Tibial nerve (tissue), 4 donors: Measurements from ENCODE around the gene GPHA2. TPM values are rescaled to one million over a fixed set of nuclear protein-coding genes. Genes with fewer than 3 reads are reported as not detected.
A peak's percentile ranks its signal among the peaks of the same experiment; 100 is the strongest.

Source experiments
- DNase-seq, 2 donors: peaks; one replicate each; pipeline ENCODE4 v3.0.0-alpha.2; 2019; ENCODE audit warnings: low spot score in 2 of 2
- H3K27ac ChIP-seq, 4 donors: fragments of 200-600 bp; sonication (generic) in 3 of 4; one replicate each; pipeline ENCODE4 v1.5.1; 2017 to 2019; ENCODE audit warnings: mild to moderate bottlenecking in 1 of 4
- H3K27me3 ChIP-seq, 2 donors: fragments of 200-600 bp; sonication (generic) in 1 of 2; one replicate each; pipeline versions ENCODE4 v1.5.1 to v1.6.0; 2017 to 2019
- H3K36me3 ChIP-seq, 3 donors: fragments of 200-600 bp; sonication (generic); one replicate each; pipeline ENCODE4 v1.5.1; 2018 to 2019
- H3K4me1 ChIP-seq, 4 donors: fragments of 200-600 bp; sonication (generic) in 3 of 4; one replicate each; pipeline ENCODE4 v1.5.1; 2017 to 2019
- H3K4me3 ChIP-seq, 4 donors: fragments of 200-600 bp; sonication (generic) in 3 of 4; one replicate each; pipeline ENCODE4 v1.5.1; 2017 to 2019; ENCODE audit warnings: mild to moderate bottlenecking in 1 of 4, moderate library complexity in 1 of 4
- H3K9me3 ChIP-seq, 4 donors: fragments of 200-600 bp; sonication (generic) in 3 of 4; one replicate each; pipeline ENCODE4 v1.5.1; 2017 to 2019
- EP300 ChIP-seq, 2 donors: sonication (generic); formaldehyde crosslinking; IDR thresholded peaks; one replicate each; pipeline ENCODE4 v1.6.1; 2017; ENCODE audit warnings: antibody characterized with exemption in 2 of 2, mild to moderate bottlenecking in 1 of 2
- POLR2A ChIP-seq, 2 donors: fragments of 450-650 bp; IDR thresholded peaks; one replicate each; pipeline ENCODE4 v1.6.1; 2017; ENCODE audit warnings: antibody characterized with exemption in 2 of 2, mild to moderate bottlenecking in 2 of 2, moderate library complexity in 2 of 2
- WGBS, 2 donors: methylation state at CpG; one replicate each; pipeline ENCODE4 v1.1.5; 2018; 5-methylcytosine and 5-hydroxymethylcytosine counted together
- total RNA-seq, 4 donors: library from RNA; depleted of rRNA; stranded (reverse); fragments of >200 nt; gene quantifications; one replicate each; pipeline ENCODE4 v1.1.0, GENCODE V29; 2016
- TF ChIP-seq, protein P1 (sequence below), 5 experiments: fragments of 200-600 bp in 3 of 5; fragments of 450-650 bp in 2 of 5; sonication (generic) in 3 of 5; IDR thresholded peaks; one replicate each; pipeline ENCODE4 v1.5.1; 2016 to 2019; ENCODE audit warnings: antibody characterized with exemption in 5 of 5, mild to moderate bottlenecking in 3 of 5, moderate library complexity in 2 of 5

Gene GPHA2
- total RNA-seq, 4 donors from 2014 or later = not detected

DNA sequence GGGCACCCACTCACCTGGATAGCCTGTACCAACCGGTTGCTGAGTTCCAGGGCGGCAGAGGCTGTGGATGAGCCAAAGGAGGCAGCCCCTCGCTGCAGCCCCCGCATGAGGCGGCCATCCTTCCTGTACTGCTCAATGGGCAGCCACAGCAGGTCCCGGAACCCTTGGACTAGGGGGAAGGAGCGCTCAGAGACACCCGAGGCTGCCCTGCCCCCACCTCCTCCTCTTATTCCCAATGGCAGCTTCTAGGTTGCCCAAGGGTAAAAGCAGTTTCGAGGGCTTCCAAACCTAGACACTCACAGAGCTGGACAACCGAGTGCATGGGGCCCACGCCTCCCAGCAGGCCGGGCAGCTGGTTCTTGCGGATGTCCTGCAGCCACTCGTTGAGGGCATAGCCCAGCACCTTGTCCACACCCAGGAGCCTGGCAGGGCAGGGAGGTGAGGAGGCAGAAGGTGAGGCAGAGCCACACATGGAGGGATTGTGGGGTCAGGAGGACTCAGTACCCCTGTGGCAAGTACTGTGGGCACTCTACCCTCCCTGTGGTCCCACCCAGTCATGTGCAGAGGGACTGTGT, 39.2 kb downstream of the GPHA2 start:
- H3K4me3 ChIP-seq = no peak overlapping the region
- peaks cover 0 to 11% (median 0%) of the 10 kb centered on the region in 4 donors for H3K4me1 ChIP-seq
- no peak for DNase-seq
- no peak overlapping the region for H3K27ac ChIP-seq
- TF ChIP-seq POLR2A (IDR thresholded peaks at IDR 0.05) = no peak
- no peak for TF ChIP-seq EP300 (IDR thresholded peaks at IDR 0.05)
- TF ChIP-seq, protein P1, sequence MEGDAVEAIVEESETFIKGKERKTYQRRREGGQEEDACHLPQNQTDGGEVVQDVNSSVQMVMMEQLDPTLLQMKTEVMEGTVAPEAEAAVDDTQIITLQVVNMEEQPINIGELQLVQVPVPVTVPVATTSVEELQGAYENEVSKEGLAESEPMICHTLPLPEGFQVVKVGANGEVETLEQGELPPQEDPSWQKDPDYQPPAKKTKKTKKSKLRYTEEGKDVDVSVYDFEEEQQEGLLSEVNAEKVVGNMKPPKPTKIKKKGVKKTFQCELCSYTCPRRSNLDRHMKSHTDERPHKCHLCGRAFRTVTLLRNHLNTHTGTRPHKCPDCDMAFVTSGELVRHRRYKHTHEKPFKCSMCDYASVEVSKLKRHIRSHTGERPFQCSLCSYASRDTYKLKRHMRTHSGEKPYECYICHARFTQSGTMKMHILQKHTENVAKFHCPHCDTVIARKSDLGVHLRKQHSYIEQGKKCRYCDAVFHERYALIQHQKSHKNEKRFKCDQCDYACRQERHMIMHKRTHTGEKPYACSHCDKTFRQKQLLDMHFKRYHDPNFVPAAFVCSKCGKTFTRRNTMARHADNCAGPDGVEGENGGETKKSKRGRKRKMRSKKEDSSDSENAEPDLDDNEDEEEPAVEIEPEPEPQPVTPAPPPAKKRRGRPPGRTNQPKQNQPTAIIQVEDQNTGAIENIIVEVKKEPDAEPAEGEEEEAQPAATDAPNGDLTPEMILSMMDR (IDR thresholded peaks at IDR 0.05) = no peak
- H3K36me3 ChIP-seq = peaks cover 0 to 71% (median 6%) of the 10 kb centered on the region in 3 donors
- 84 to 95% methylated on average over 8 to 14 of the region's 14 CpGs for WGBS, 2 donors
- H3K9me3 ChIP-seq = no peaks in the 10 kb centered on the region
- H3K27me3 ChIP-seq = no peaks in the 10 kb centered on the region

DNA sequence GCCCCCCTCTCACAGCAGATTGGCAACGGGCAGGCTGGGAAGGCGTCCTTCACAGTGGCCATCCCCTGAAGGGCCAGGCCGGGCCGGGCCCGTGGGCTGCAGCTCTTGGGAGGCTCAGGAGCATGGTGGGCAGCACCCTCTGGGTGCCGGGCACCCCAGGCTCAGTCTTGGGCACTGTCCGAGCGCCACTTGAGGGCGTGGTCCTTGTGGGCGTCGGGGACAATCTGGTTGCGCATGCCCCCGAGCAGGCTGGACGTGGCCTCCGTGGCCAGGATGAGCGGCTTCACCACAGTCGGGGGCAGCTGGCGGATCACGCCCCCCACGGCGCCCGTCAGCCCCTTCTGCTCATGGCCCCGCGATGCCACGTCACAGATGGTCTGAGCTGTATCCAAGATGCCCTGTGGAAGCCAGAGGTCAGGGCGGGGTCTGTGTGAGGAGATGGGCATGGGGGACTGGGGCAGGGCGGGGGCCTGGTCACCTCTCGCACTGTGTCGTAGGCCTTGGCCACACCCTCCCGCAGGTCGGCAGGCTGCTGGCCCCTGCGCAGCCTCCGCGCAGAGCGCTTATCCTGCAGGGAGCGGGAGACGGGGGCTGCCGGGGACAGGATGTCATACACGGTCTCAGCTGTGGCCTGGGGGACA, 40.8 kb downstream of the GPHA2 start:
- WGBS, 2 donors = 80 to 86% methylated on average over 27 to 36 of the region's 39 CpGs
- Histone ChIP-seq H3K27me3 (no peaks in the 10 kb centered on the region), H3K36me3 (peaks cover 0 to 55% (median 6%) of the 10 kb centered on the region in 3 donors), H3K4me3 (no peak overlapping the region), H3K27ac (peak overlapping the region in 1 of 4 donors; percentile 38), H3K9me3 (no peaks in the 10 kb centered on the region), H3K4me1 (peaks cover 0 to 11% (median 0%) of the 10 kb centered on the region in 4 donors)
- TF ChIP-seq POLR2A (IDR thresholded peaks at IDR 0.05) = no peak
- TF ChIP-seq EP300 (IDR thresholded peaks at IDR 0.05) = no peak
- TF ChIP-seq, protein P1 (IDR thresholded peaks at IDR 0.05) = no peak
- DNase-seq = no peak

DNA sequence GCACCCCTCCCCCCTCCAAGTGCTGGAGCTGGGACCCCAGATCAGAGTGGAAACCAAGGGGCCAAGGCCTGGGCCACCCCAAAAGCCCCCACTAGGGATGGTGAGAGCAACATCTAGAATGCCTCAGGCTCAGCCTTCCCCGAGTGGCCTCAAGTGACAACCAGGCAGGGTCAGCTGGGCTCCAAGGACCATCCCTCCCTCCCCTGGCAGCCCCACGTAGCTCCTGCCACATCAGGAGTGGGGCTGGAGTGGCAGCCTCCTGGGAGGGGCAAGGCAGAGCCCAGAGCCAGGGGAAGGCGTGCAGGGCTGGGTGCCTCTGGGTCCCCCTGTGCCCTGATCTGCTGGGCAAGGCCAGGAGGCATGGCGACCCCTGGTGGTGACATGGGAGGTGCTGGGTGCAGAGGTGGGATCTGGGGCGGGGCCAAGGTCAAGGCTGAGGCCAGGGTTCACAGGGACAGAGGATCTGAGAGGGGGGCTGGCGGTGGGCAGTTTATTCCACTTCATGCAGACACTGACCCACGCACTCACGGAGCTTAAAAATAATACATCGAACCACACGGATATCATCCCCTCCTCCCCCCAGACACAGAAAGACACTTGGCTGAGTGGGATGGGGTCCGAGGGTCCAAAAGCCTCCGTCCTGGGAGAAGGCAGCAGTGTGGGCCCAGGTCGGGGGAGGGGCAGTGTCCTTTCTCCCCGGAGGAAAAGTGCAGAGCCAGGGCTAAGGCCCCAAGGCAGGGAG, 41.5 kb downstream of the GPHA2 start:
- Histone ChIP-seq H3K27ac (peak overlapping the region in 2 of 4 donors; percentile 38 to 74), H3K27me3 (no peaks in the 10 kb centered on the region), H3K9me3 (no peaks in the 10 kb centered on the region), H3K36me3 (peaks cover 0 to 48% (median 6%) of the 10 kb centered on the region in 3 donors), H3K4me3 (no peak overlapping the region), H3K4me1 (peaks cover 0 to 11% (median 0%) of the 10 kb centered on the region in 4 donors)
- TF ChIP-seq EP300 (IDR thresholded peaks at IDR 0.05) = peak in 1 of 2 donors; percentile 41
- no peak for TF ChIP-seq POLR2A (IDR thresholded peaks at IDR 0.05)
- TF ChIP-seq, protein P1 (IDR thresholded peaks at IDR 0.05) = peak; percentile 84 to 96 (median 90)
- 23 to 24% methylated on average over 12 to 14 of the region's 14 CpGs for WGBS, 2 donors
- DNase-seq = peak; percentile 68 to 88

DNA sequence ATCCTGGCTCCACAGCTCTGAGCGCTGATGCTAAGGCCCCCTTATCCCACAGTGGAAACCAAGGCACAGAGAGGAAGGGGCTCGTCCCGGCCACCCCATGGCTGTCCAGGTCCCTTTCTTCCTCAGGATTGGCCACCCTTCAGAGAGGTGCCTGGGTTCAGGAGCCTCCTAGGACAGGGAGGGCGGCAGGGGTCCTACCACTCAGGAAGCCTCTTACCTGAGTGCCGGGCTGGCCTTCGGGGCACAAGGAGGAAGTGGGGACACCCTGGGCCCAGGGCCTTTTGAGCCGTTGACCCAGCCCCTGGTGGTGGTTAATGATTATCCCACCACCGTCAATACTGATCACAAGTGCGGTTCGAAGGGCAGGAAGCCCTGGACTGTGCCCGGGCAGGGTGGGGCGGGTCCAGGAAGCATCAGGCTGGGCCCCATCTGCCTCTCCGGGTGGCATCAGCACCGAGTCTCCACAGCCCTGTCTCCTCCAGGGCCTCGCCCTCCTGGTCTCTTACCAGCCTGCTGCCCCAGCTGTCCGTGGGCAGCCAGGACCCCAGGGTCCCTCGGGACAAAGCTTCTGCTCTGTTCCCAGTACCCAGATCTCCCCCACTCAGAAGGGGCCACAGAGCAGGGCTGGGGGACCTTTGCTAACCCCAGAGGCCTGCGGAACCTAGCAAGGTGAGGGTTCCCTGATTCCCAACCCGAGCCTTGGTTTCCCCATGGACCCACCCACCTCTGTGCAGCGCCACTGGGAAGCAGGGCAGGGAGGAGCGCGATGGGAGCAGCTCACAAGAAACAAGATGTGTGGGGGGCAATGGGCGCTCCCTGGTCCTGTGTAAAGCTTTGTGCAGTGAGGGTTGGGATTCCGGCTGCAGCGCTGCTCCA, 42.3 kb downstream of the GPHA2 start:
- TF ChIP-seq POLR2A (IDR thresholded peaks at IDR 0.05) (no peak), EP300 (IDR thresholded peaks at IDR 0.05) (no peak)
- TF ChIP-seq, protein P1 (IDR thresholded peaks at IDR 0.05) = peak in 1 of 5 experiments; percentile 16
- Histone ChIP-seq H3K9me3 (no peaks in the 10 kb centered on the region), H3K27ac (peak overlapping the region in 2 of 4 donors; percentile 38 to 74), H3K4me3 (peak overlapping the region in 1 of 4 donors; percentile 26), H3K4me1 (peaks cover 0 to 11% (median under 1%) of the 10 kb centered on the region in 4 donors), H3K27me3 (no peaks in the 10 kb centered on the region), H3K36me3 (peaks cover 0 to 40% (median 3%) of the 10 kb centered on the region in 3 donors)
- whole genome bisulfite sequencing, 2 donors = 70 to 81% methylated on average over 4 to 21 of the region's 25 CpGs
- DNase-seq = no peak
